DND-41 (cell line): Measurements from ENCODE around the gene CTSC.

Experiments
- ATAC-seq: fragments of 200-7000 bp; cut with Tn5 transposase; 3 replicates; pipeline ENCODE4 v1.9.1; 2021; ENCODE audit warnings: low read depth; ENCODE audit not compliant: insufficient read depth
- DNase-seq: peaks from one replicate; pipeline ENCODE4 v3.0.0-alpha.2; 2020
- H2AFZ ChIP-seq: 2 replicates; pipeline ENCODE4 v1.6.0; 2012; ENCODE audit warnings: low read depth, low read length
- H3K27ac ChIP-seq: 2 replicates; pipeline ENCODE4 v1.5.1; 2012; ENCODE audit warnings: low read length, inconsistent platforms
- H3K27me3 ChIP-seq: fragments of 200-600 bp; sonication (generic); 2 replicates; pipeline ENCODE4 v1.6.0; 2012; ENCODE audit warnings: low read length, mild to moderate bottlenecking, inconsistent platforms; ENCODE audit not compliant: insufficient read depth, poor library complexity
- H3K36me3 ChIP-seq: 2 replicates; pipeline ENCODE4 v1.5.1; 2012; ENCODE audit warnings: low read length, inconsistent platforms; ENCODE audit not compliant: insufficient read depth
- H3K4me1 ChIP-seq: 2 replicates; pipeline ENCODE4 v1.5.1; 2012; ENCODE audit warnings: mild to moderate bottlenecking, low read length; ENCODE audit not compliant: insufficient read depth
- H3K4me2 ChIP-seq: 2 replicates; pipeline ENCODE4 v1.6.0; 2012; ENCODE audit warnings: mild to moderate bottlenecking, moderate library complexity, low read length, inconsistent platforms; ENCODE audit not compliant: insufficient read depth
- H3K4me3 ChIP-seq, 2 experiments: fragments of 200-600 bp in 1 of 2; shearing (Covaris generic) in 1 of 2; 2 replicates each; pipeline ENCODE4 v1.5.1; 2012 to 2016; ENCODE audit warnings: inconsistent platforms in 2 of 2, low read length in 2 of 2, mild to moderate bottlenecking in 2 of 2, low read depth in 1 of 2, moderate library complexity in 1 of 2
- H3K79me2 ChIP-seq: 2 replicates; pipeline ENCODE4 v1.6.0; 2012; ENCODE audit warnings: low read length, inconsistent platforms; ENCODE audit not compliant: insufficient read depth
- H3K9ac ChIP-seq: 2 replicates; pipeline ENCODE4 v1.6.0; 2012; ENCODE audit warnings: low read depth, mild to moderate bottlenecking, inconsistent platforms, low read length, moderate library complexity
- H3K9me3 ChIP-seq: 2 replicates; pipeline ENCODE4 v1.5.1; 2012; ENCODE audit warnings: low read length, moderate library complexity, mild to moderate bottlenecking, inconsistent platforms; ENCODE audit not compliant: insufficient read depth, severe bottlenecking
- H4K20me1 ChIP-seq: 2 replicates; pipeline ENCODE4 v1.6.0; 2012; ENCODE audit warnings: low read length; ENCODE audit not compliant: insufficient read depth
- CTCF ChIP-seq: IDR thresholded peaks from 2 replicates; pipeline ENCODE4 v1.5.1; 2012; ENCODE audit warnings: borderline replicate concordance, low read length, moderate library complexity, mild to moderate bottlenecking; ENCODE audit not compliant: poor library complexity, severe bottlenecking; ENCODE audit errors: extremely low read depth
- EZH2 ChIP-seq: IDR thresholded peaks from 3 replicates; pipeline ENCODE4 v1.6.1; 2012; ENCODE audit warnings: borderline replicate concordance, low read depth, mild to moderate bottlenecking, moderate library complexity, low read length, inconsistent platforms; ENCODE audit not compliant: severe bottlenecking

Gene CTSC

GRCh38 chr11:88306785-88307184 is 30.8 kb downstream of the CTSC start:
- no peaks in the 10 kb centered on the region for H3K27me3 ChIP-seq
- DNase-seq, result no peak
- H2AFZ ChIP-seq, result no peak overlapping the region
- H3K27ac ChIP-seq, result no peak overlapping the region; the same call in 1 of the 2 replicates
- no peak for TF ChIP-seq CTCF
- no peak for TF ChIP-seq EZH2
- no peak overlapping the region for H3K9ac ChIP-seq
- no peak overlapping the region for H3K4me2 ChIP-seq
- no peaks in the 10 kb centered on the region for H3K4me1 ChIP-seq
- peaks cover 93% of the 10 kb centered on the region for H3K36me3 ChIP-seq
- no peak overlapping the region for H3K4me3 ChIP-seq
- ATAC-seq, result peak; percentile 22; the same call in 1 of the 3 replicates
- no peaks in the 10 kb centered on the region for H3K9me3 ChIP-seq
- peaks cover 54% of the 10 kb centered on the region for H3K79me2 ChIP-seq
- H4K20me1 ChIP-seq, result peaks cover 4% of the 10 kb centered on the region; the same call in 1 of the 2 replicates

GRCh38 chr11:88305430-88305829 is 32.1 kb downstream of the CTSC start:
- no peak overlapping the region for H2AFZ ChIP-seq
- peaks cover 43% of the 10 kb centered on the region for H3K79me2 ChIP-seq
- no peak overlapping the region for H3K4me3 ChIP-seq
- H3K36me3 ChIP-seq, result peaks cover 93% of the 10 kb centered on the region
- no peaks in the 10 kb centered on the region for H3K4me1 ChIP-seq
- ATAC-seq, result no peak
- H4K20me1 ChIP-seq, result 0 out of 2 replicates have a peak, but pooled peaks cover 9% of the 10 kb centered on the region
- no peak overlapping the region for H3K4me2 ChIP-seq
- no peak for DNase-seq
- no peak for TF ChIP-seq CTCF
- no peak for TF ChIP-seq EZH2
- no peaks in the 10 kb centered on the region for H3K27me3 ChIP-seq
- H3K9me3 ChIP-seq, result no peaks in the 10 kb centered on the region
- H3K27ac ChIP-seq, result no peak overlapping the region
- no peak overlapping the region for H3K9ac ChIP-seq

GRCh38 chr11:88304352-88304751 is 33.2 kb downstream of the CTSC start:
- Histone ChIP-seq H2AFZ (no peak overlapping the region), H3K27me3 (no peaks in the 10 kb centered on the region), H3K4me3 (no peak overlapping the region), H3K9ac (no peak overlapping the region), H3K79me2 (peaks cover 43% of the 10 kb centered on the region), H3K4me2 (no peak overlapping the region), H3K27ac (no peak overlapping the region), H4K20me1 (0 out of 2 replicates have a peak, but pooled peaks cover 9% of the 10 kb centered on the region), H3K36me3 (peaks cover 96% of the 10 kb centered on the region), H3K4me1 (no peaks in the 10 kb centered on the region), H3K9me3 (no peaks in the 10 kb centered on the region)
- TF ChIP-seq CTCF (no peak), EZH2 (no peak)
- no peak for DNase-seq
- no peak for ATAC-seq

- ATAC-seq (no peak), DNase-seq (no peak)
- no peak overlapping the region for H2AFZ ChIP-seq
- no peak overlapping the region for H3K9ac ChIP-seq
- 0 out of 2 replicates have a peak, but pooled peaks cover 9% of the 10 kb centered on the region for H4K20me1 ChIP-seq
- H3K79me2 ChIP-seq, result peaks cover 32% of the 10 kb centered on the region
- H3K9me3 ChIP-seq, result no peaks in the 10 kb centered on the region
- H3K4me2 ChIP-seq, result no peak overlapping the region
- TF ChIP-seq CTCF (no peak), EZH2 (no peak)
- peaks cover 97% of the 10 kb centered on the region for H3K36me3 ChIP-seq
- no peak overlapping the region for H3K4me3 ChIP-seq
- no peaks in the 10 kb centered on the region for H3K27me3 ChIP-seq
- H3K27ac ChIP-seq, result no peak overlapping the region
- H3K4me1 ChIP-seq, result no peaks in the 10 kb centered on the region
Observed at GRCh38 chr11:88303037-88303436, 34.5 kb downstream of the CTSC start.
